Measurements from ENCODE around the gene TCEA2.

- no peak for TF ChIP-seq POLR2A (IDR thresholded peaks at IDR 0.05; ENCODE audit: low read length)
- TF ChIP-seq GATA1 (IDR thresholded peaks at IDR 0.05; ENCODE audit: low read depth, low read length): no peak
Measured at GRCh38 chr20:64119301-64119680, 56.3 kb downstream of the TCEA2 start.

Data from erythroblast (primary cell).